Left renal pelvis (tissue), 4 donors: ENCODE measurements around the gene MAD1L1. TPM values are rescaled to one million over a fixed set of nuclear protein-coding genes. Genes with fewer than 3 reads are reported as not detected.

Experiments
- DNase-seq, 4 donors: peaks; one replicate each; pipeline ENCODE4 v3.0.0-alpha.2; 2013; ENCODE audit warnings: low read depth in 4 of 4, low spot score in 3 of 4
- polyA plus RNA-seq, 4 donors: library from polyadenylated mRNA; unstranded; fragments of 120-200 nt; gene quantifications; one replicate each; pipeline ENCODE4 v1.2.1, GENCODE V29; 2013; ENCODE audit not compliant: insufficient read length in 4 of 4

Gene MAD1L1
- polyA plus RNA-seq, 4 donors, result 18.9 to 24.5 (median 21.3) TPM

DNA sequence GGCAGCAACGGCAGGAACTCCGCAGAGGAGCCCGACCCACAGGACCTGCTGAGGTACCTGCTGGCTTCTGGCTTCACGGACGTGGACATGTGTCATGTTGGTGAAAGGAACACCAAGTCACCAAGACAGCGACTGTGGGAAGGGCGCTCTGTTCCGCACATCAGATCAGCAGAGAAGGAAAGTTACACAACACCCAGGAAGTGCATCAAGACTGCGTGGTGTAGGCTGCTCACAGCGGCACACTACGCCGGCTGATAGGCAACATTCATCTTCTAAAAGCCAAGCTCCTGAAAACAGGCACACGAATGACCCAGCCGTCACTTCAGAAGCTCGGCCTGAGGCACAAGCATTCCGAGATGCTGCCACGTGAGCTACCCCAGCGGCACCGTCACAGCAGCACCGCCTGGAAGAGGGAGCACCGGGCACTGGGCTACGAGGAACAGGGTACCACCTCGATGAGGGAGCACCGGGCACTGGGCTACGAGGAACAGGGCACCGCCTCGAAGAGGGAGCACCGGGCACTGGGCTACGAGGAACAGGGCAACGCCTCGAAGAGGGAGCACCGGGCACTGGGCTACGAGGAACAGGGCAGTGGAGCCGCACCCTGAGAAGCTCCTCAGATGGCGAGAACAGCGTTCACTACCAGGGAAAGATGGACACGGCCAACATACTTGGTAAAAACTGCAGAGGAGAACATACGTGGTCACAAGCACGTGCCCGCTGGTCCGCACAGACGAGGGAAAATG, 86.7 kb downstream of the MAD1L1 start:
- no peak for DNase-seq

DNA sequence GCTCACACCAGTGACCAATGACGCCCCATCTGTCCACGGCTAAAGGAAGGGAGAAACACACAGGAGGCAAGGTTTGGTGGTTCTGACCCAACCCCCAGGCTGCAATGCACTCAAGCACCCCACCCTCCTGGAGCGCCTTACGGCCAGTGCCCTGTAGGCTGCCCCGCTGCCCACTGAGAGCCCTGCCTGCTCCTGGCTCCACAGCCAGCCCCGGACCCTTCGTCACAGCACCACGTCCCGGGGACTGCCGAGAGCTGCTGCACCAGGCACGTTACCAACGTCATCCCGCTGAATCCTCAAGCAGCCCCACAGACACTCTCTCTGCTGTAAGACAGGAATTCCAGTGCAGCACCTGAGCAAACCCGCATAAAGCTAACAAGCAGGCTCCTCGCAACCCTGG, 87.8 kb downstream of the MAD1L1 start:
- no peak for DNase-seq

DNA sequence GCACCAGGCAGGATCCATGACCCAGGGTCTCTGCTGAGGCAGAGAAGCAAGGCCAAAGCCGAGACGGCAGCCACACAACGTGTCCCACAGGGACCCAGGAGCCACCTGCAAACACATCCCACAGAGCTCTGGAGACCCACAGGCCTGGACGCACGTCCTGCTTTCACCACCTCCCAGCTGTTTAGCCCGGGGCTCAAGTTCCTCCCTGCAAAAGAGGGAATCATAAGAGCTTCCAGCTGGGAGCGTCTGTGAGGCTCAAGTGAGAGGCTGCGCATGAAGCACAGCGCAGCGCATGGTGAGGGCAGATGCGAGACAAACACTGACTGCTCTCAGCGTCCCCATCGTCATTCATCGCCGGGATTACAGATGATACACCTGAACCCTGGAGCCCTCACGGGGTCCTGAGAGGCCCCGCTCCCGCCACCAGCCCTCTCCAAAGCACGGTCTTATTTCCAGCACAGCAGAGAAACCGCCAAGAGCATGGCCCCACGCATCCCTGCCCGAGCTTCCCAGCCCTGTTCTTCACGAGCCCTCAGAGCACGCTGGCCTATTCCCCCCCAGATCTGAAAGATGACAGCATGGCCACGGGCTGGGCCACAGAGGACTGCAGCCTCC, 88.7 kb downstream of the MAD1L1 start:
- no peak for DNase-seq

DNA sequence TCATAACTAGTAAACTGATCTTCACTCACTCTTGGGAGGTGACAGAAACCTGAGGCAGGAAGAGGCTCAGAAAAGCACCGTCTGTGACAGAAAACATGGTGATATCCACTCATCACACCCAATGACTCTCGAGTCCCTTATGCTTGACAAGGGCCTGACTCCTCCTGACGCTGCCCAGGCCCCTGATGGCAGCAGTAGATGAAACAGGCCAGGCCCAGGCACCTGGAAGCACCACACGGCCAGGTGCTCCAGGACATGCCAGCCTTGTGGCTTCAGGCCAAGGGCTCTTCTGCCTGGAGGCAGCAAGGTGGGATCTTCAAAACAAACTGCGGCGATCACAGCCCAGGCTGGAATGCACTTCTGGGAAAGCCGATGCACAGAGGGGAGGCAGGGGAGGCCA, 89.3 kb downstream of the MAD1L1 start:
- no peak for DNase-seq

DNA sequence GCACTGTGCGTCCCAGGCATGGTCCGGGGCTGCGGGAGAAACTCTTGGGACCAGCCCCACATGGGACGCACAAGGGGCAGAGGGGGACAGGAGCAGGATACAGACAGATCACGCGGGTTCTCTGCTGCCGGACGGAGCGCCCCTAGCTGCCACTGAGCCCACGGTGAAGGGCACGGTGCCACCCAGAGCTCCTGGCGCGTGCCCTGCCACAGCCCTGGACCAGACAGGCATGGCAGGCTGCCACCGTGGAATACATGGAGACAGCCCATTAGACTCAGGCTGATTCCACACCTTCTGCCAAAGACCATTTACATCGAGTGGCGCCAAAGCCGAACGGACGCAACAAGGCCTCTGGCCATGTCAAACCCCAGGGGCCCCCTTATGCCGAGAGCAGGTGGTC, 90.4 kb downstream of the MAD1L1 start:
- no peak for DNase-seq

DNA sequence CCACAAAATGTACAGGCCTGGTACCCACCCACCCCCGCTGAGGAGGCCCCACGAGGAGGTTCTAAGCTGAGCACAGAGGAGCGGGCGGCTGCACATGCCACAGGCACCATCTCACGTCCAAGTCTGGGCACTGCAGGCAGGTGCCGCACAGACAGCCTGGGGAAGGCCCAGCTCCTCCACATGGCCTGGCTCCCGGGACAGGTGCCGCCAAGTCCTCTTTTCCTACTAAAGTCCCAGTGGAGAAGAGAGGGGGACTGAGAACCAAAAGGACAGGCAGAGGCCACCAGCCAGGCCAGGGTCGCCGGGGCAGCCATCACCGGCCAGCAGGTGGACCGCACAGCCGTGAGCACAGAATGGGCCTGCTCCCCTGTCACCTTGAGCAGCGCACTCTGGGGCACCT, 91.1 kb downstream of the MAD1L1 start:
- DNase-seq, result no peak

DNA sequence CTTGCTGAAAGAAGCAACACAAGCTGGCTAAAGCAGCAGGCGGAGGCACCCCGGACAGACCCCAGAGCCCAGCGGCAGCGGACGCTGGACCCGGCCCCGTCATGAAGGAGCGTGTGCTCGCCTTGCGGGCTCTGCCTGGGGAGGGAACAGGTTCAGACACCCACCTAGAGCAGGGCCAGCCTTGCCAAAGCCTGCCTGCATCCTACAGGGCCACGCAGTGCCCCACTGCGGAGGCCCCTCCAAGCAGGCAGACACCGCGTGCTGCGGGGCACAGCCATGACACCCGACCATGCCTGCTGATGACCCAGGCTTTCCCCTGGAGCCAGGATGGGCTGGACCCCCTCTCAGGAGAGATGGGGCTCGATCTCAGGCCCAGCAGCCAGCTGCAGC, 91.7 kb downstream of the MAD1L1 start:
- DNase-seq, result no peak

DNA sequence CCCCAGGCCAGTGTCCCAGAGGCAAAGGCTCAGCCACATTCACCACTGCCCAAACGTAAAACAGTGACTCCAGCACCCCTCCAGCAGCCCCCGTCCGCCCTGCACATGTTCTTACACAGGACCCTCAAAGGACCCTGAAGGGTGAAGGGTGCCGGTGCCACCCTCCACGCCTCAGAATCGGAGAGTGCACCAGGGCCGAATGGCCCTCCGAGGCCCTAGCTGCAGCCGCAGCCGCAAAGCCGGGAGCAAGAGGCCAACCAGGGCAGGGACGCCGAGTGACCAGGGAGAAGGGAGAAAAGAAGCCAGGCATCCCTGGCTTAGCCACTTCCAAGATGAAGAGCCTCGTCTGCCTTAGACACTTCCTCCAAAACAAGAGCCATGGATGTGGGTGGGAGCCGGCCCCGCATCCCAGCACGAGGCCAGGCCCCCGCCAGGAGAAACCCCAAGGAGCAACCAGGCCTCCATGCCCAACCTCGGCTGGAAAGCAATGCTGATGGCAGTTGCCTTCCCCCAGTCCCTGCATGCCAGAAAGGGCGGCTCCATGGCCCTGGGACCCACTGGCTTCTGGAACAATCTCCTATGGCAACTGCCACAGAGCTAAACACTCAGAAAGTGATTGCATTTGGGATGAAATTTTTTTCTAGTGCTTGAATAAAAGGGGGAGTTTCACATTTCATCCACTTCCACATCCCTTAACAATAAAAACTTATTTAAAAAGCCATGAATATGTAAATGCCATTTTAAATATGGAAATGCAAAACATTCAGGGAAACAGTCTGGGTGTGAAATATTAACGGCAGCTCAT, 92.3 kb downstream of the MAD1L1 start:
- DNase-seq, result no peak

DNA sequence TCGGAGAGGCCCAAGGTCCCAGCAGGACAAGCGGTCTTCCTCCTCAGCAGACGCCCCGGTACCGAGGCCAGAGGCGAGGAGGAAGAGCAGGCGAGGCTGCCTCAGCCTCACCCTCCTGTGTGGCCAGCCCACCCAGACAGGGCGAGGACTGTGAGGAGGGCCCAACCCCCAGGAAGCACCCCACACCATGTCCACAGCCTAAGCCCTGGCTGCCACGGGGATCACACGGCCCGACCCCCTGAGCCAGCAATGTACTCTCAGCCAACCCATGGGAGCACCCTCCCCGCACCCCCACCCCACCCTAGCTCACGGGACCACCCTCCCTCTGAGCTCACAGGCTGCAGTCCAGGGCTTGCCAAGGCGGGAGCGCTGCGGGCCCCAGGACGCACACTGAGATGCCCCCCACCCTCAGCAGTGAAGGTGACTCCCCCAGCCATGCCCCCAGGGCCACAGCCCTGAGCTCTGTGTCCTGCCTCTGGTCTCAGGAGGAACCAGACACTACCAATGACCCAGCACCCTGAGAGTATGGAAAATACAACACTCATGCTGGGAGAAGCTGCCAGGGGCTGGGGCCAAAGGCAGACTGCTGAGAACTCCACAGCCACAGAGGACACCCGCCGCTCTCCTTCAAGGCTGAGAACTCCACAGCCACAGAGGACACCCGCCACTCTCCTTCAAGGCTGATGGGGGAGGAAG, 93.6 kb downstream of the MAD1L1 start:
- DNase-seq, result no peak

DNA sequence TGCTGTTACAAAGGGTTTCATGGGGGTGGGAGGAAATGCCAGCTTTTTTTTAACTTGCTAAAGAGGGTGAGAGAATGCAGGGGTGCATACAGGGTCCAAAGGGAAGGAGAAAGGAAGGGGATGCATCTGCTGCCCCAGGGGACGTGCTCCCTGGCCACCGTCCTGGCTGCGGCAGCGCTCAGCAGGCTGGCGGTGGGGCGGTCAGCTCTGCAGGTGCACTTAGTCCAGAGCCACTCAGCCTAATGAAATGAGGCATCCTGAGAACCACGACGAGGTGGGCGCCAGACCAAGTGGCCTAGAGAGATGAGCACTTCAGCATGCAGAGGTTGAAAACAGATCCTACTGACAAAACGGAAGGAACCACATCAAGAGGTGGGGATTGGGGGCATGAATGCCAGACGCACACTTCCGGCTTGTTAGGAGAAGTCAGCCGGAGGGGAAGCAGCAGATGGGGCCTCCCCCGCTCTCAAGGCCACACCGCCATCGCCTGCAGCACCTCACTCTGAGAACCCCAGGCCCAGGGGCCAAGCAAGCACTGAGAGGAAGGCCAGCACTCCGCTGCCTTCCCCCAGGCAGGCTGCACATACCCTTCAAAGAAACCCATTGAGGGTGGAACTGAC, 94.5 kb downstream of the MAD1L1 start:
- no peak for DNase-seq

DNA sequence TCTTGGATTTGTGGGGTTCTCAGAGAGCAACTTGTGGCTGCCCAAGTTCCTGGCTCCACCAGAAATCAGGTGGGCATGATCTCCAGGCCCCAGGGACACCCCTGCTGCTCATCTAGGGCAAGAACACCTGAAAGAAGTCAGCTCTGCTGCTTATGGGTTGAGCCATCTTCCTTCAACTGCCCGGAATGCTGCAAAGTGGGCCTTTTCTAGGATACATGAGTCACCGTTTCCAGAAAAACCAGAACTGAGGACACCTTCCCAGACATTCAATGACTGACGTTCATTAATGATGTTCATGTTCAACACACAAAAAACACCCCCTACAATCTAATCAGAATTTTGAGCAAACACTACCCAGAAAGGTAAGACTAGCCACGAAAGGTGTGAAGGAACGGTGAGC, 98.0 kb downstream of the MAD1L1 start:
- no peak for DNase-seq

DNA sequence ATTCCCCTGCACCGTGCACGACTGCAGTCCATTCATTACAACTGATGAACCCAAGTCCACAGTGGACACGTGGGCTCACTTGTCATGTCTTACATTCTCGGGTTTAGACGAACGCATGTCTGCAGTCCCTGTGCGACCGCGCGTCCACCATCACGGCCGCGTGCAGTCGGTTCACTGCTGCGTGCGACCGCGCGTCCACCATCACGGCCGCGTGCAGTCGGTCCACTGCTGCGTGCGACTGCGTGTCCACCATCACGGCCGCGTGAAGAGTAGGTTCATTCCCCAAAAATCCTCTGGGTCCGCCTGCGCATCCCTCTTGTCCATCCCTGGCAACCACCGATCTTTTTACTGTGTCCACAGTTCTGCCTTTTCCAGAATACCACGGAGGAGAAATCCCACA, 100.5 kb downstream of the MAD1L1 start:
- no peak for DNase-seq

DNA sequence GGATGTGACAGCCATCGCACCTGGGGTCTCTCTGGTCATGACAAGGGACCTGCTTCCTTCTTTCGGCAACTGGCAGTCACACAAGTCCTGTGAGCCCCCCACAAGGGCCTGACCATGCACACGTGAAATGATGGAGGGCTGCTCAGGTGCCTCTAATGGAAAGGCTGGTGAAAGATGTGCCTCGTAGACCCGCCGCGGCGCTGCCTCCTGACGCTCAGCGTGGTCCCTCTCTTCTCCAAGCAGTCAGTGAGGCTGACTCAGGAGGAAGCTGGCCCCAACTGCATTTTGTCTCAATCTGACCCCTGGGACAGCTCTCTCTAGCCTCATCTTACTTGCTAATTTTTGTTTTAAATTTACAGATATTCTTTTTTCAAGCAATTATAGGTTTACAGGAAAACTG, 100.9 kb downstream of the MAD1L1 start:
- no peak for DNase-seq

DNA sequence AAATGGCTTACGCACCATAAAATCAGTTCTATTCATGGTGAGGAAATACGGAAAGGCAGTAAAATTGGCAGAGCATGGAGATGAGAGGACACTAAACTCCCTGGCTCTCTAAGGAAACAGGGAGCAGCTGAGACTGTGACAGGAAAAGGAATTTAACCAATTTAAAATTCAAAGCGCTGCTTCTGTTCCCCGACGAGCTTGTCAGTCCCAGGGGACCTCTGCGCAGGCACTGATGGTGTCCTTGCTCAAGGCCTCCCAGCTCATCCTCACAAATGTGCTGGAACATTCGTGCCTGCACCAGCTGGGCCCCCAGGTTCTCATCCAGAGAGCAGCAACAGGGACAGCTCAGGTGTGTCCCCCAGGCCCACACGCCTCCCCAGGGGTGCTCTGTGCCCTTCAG, 101.4 kb downstream of the MAD1L1 start:
- no peak for DNase-seq

DNA sequence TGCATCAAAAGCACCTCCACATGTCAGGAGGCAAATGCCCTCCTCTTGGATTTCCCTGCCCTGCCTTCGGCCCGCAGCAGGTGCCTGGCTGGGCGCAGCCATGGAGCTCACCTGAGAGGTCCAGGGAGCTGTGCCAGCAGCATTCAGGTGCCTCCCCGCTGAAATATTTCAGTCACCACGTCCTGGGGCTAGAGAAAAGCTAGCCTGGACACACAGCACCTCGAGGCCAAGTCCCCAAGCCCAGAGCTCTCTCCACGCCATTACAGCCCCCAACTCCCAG, 102.7 kb downstream of the MAD1L1 start:
- no peak for DNase-seq

DNA sequence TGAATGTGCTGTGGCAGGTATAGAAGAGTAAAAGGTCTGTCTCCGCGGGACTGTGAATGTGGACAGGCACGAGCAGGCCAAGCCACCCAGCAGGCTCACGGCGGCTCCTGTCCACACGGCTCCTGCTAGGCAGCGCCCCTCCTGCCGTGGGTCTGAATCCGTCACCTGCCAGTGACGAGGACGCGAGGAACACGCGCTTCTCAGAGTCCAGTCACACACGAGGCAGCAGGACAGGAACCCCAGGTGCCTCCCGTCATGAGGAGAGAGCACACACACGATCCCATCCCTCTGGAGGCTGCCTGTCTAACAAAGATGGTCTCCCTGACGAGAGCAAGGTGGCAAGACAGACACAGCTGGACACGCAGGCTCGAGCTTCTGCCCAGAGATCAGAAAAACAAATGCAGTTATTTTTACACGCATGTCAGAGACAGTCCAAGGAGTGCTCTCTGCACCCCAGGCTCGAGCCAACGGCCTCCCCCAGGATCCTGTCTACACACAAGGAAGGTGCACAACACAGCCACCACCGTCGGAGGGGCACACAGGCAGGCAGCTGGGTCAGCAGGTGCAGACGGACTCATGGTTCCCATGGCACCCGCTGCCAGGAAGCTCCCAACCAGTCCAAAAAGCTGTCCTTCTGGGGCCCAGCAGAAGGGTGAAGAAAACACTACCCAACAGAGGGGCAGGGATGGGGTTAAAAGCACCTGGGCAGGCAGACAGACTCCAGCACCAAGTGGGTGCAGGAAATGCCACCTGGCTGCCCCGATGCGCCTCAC, 103.2 kb downstream of the MAD1L1 start:
- DNase-seq, result no peak

DNA sequence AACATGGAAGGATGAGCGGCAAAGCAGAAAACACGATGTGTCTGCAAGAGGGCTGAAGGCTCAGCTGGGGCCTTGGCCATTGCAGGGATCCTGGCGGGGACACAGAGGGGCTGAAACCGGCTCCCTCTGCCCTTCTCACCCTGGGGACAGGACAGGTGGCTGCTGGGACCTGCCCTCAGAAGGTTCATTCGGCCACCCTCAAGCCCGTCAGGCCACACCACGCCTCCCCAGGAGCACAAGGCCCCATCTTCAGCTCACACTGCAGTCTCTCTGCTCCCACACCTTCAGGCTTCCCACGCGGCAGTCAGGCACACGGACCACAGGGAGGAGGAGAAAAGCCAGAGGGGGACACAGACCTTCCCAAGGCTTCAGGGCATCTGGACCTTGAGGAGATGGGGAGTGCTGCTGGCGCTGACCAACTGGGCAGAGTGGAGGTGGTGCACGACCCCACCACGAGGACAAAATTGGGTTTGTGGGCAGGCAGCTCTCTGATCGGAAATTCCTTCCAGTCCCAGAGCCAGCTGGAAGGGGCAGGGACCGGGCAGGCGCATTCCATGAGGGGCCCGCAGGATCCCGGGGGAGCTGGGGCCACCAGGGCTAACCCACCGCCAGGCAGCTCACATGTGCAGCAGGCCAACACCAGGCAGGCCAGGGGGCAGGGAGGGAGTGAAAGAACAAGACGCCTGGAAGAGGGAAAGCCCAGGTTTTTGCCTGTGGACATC, 104.0 kb downstream of the MAD1L1 start:
- DNase-seq, result no peak

DNA sequence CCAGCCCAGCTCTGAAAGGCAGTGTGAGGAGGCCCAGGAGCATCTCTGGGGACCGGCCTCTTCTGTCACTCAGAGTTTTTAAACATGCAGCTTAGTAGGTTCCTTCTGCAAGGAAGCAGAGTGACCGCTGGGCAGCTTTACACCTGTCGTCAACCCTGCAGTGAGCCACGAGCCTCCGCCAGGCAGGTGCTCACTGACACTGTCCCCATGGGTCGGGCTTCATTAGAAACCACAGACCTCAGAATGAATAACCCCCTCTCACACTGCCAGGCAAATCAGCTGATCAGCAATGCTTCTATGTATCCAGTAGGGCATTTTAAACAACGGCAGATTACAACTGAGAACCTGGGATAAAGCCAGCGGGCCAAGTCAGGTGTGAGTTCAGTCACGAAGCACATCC, 106.1 kb downstream of the MAD1L1 start:
- no peak for DNase-seq

DNA sequence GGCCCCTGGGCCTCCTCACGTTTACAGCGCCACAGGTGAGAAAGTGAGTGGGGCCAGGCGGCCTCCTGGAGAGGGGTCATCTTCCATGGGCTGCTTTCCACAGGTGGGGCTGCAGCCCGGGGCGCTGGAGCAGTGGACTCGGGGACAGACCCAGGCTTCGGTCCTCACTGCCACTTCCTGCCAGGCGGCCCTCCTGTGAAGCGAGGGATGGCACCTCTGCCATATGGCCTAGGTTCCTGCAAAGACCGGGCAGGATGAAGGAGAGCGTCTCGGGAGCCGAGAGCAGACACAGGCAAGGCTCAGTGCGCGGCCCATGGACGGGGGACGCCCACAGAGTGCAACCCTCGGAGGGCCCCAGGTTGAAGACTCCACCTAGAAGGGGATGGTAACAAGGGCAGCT, 106.8 kb downstream of the MAD1L1 start:
- DNase-seq, result no peak
